ENCODE results near the gene PICALM. TPM values are rescaled to one million over a fixed set of nuclear protein-coding genes. Genes with fewer than 3 reads are reported as not detected.
"Not testable (repeated sequence)": the region's sequence is repeated elsewhere in the genome, so short reads cannot be mapped to it uniquely, and the experiment has no call there.

Gene PICALM
- total and polyA plus RNA-seq, 9 of the 15 experiments (the other 6 are each of a cell fraction or from before 2014, with no cell fraction given), result 41.3 to 990 (median 309) TPM

- Histone ChIP-seq H3K4me1 (replicated peaks in 1 of 2; ENCODE audit: control insufficient read depth in 2 of 2, insufficient read depth in 2 of 2, low read length in 2 of 2) (peaks cover 6 to 7% of the 10 kb centered on the region in 2 experiments; a peak in 3 of 5 replicates), H3K27me3 (ENCODE audit: control insufficient read depth in 2 of 2, insufficient read depth in 2 of 2, low read length in 2 of 2) (no peaks in the 10 kb centered on the region), H4K20me1 (replicated peaks; ENCODE audit: control insufficient read depth, insufficient read depth, low read length) (no peaks in the 10 kb centered on the region), H2AFZ (ENCODE audit: low read depth, low read length) (no peak overlapping the region), H3K4me3 (no peak overlapping the region), H3K27ac (ENCODE audit: extremely low read depth, low read depth, low read length) (no peak overlapping the region), H3K9me1 (ENCODE audit: control insufficient read depth, insufficient read depth, low read length) (no peaks in the 10 kb centered on the region), H3K9ac (ENCODE audit: insufficient read depth in 1 of 2, low read depth in 2 of 2, low read length in 2 of 2) (no peak overlapping the region), H3K9me3 (replicated peaks; ENCODE audit: control insufficient read depth, insufficient read depth, low read depth, low read length) (no peaks in the 10 kb centered on the region), H3K79me2 (ENCODE audit: control insufficient read depth, insufficient read depth, low read length) (no peaks in the 10 kb centered on the region), H3K36me3 (ENCODE audit: control insufficient read depth, insufficient read depth, low read length) (no peaks in the 10 kb centered on the region), H3K4me2 (ENCODE audit: insufficient read depth, low read length) (no peak overlapping the region)
- ATAC-seq, result no peak
- in situ Hi-C loops (cut with MboI), result no loop called here
- FAIRE-seq, result no peak
- WGBS (ENCODE audit: insufficient coverage, low coverage, missing lambda C conversion rate), result 73% methylated on average over 1 of the region's 1 CpG
- no peak for TF ChIP-seq HDAC2 (IDR thresholded peaks at IDR 0.05)
- TF ChIP-seq TEAD2 (tag; IDR thresholded peaks at IDR 0.05), result no peak
- TF ChIP-seq SETDB1 (IDR thresholded peaks at IDR 0.05; ENCODE audit: low read length), result no peak
- no peak for TF ChIP-seq SREBF2 (CRISPR knock-in tag; IDR thresholded peaks at IDR 0.05)
- no peak for TF ChIP-seq GATAD2B (IDR thresholded peaks at IDR 0.05; ENCODE audit: borderline replicate concordance)
- TF ChIP-seq IRF1 (CRISPR knock-in tag; IDR thresholded peaks at IDR 0.05; ENCODE audit: borderline replicate concordance), result no peak
- BruUV-seq (replicated peaks), result no TSS peak
- POLR2A ChIA-PET, result interaction anchor here (0.6 to 2.3 kb wide), 3 partner anchors 12 to 61 kb away, joined by 3 to 6 read pairs (median 3); partner anchors contain the start of gene PICALM
- no peak for DNase-seq (ENCODE audit: extremely low read depth in 1 of 4, low spot score in 3 of 4)
- intact Hi-C loops (cut with micrococcal nuclease), result no loop called here
- CTCF ChIA-PET (ENCODE audit: low intra/inter-chr PET ratio), result no interaction called here
Measured at GRCh38 chr11:86089659-86090058, 20.8 kb upstream of the PICALM start.

GRCh38 chr11:86087688-86088087, 18.8 kb upstream of the PICALM start:
- H3K4me3 ChIP-seq; BruUV-seq (replicated peaks); H3K27ac ChIP-seq (ENCODE audit: extremely low read depth, low read depth, low read length); DNase-seq (ENCODE audit: extremely low read depth in 1 of 4, low spot score in 3 of 4); H3K9me3 ChIP-seq (replicated peaks; ENCODE audit: control insufficient read depth, insufficient read depth, low read depth, low read length); H3K4me2 ChIP-seq (ENCODE audit: insufficient read depth, low read length); H3K9ac ChIP-seq (ENCODE audit: insufficient read depth in 1 of 2, low read depth in 2 of 2, low read length in 2 of 2); H4K20me1 ChIP-seq (replicated peaks; ENCODE audit: control insufficient read depth, insufficient read depth, low read length); H3K36me3 ChIP-seq (ENCODE audit: control insufficient read depth, insufficient read depth, low read length); H3K9me1 ChIP-seq (ENCODE audit: control insufficient read depth, insufficient read depth, low read length); in situ Hi-C loops (cut with MboI); H3K27me3 ChIP-seq (ENCODE audit: control insufficient read depth in 2 of 2, insufficient read depth in 2 of 2, low read length in 2 of 2); ATAC-seq; intact Hi-C loops (cut with micrococcal nuclease); H3K4me1 ChIP-seq (replicated peaks in 1 of 2; ENCODE audit: control insufficient read depth in 2 of 2, insufficient read depth in 2 of 2, low read length in 2 of 2); FAIRE-seq; CTCF ChIA-PET (ENCODE audit: low intra/inter-chr PET ratio); H3K79me2 ChIP-seq (ENCODE audit: control insufficient read depth, insufficient read depth, low read length): not testable (repeated sequence)
- POLR2A ChIA-PET, result interaction anchor here (0.7 kb wide), 1 partner anchor 70 kb away, joined by 3 read pairs; no protein-coding TSS in a partner anchor
- H2AFZ ChIP-seq (ENCODE audit: low read depth, low read length), result peak overlapping the region; percentile 21; the same call in 1 of the 2 replicates
- 96% methylated on average over 2 of the region's 2 CpGs for WGBS (ENCODE audit: insufficient coverage, low coverage, missing lambda C conversion rate)

All from K562 (cell line).